OCI-LY7 (cell line): ENCODE results near the gene ACSS2. TPM values are rescaled to one million over a fixed set of nuclear protein-coding genes. Genes with fewer than 3 reads are reported as not detected.

Source experiments
- BruUV-seq: library from RNA; stranded (reverse); fragments of 400-500 nt; replicated peaks from 2 replicates; lab custom pipeline; 2021; lab: Mats Ljungman, UMichigan
- CTCF ChIA-PET: fragments of 300-600 bp; sonication (Branson Sonifier 250); formaldehyde crosslinking; loops from one replicate; lab custom pipeline; 2022; ENCODE audit warnings: antibody characterized with exemption; ENCODE audit not compliant: unreplicated experiment; lab: Charles Lee
- POLR2A ChIA-PET: fragments of 300-600 bp; sonication (Branson Sonifier 250); formaldehyde crosslinking; loops from one replicate; lab custom pipeline; 2022; ENCODE audit warnings: antibody characterized with exemption; lab: Charles Lee
- DNase-seq: peaks from one replicate; pipeline ENCODE4 v3.0.0-alpha.2; 2015; ENCODE audit warnings: low spot score
- H2AFZ ChIP-seq: fragments of 200-600 bp; sonication (generic), shearing (Covaris generic); 2 replicates; pipeline ENCODE4 v1.6.1; 2014; ENCODE audit warnings: mild to moderate bottlenecking, antibody characterized with exemption, low read length, moderate library complexity
- H3K27ac ChIP-seq: fragments of 200-600 bp; sonication (generic); 2 replicates; pipeline ENCODE4 v1.5.1; 2014; ENCODE audit warnings: mixed run types, low read depth, mild to moderate bottlenecking, moderate library complexity, low read length, inconsistent platforms; ENCODE audit not compliant: poor library complexity, severe bottlenecking
- H3K36me3 ChIP-seq: fragments of 200-600 bp; sonication (generic); 2 replicates; pipeline ENCODE4 v1.6.1; 2014; ENCODE audit warnings: mild to moderate bottlenecking, antibody characterized with exemption, low read length, moderate library complexity, mixed read lengths; ENCODE audit not compliant: insufficient read depth
- H3K4me1 ChIP-seq: fragments of 200-600 bp; sonication (generic); 2 replicates; pipeline ENCODE4 v1.5.1; 2014; ENCODE audit warnings: mild to moderate bottlenecking, low read length; ENCODE audit not compliant: insufficient read depth, poor library complexity, severe bottlenecking
- H3K4me2 ChIP-seq: fragments of 200-600 bp; sonication (generic); 2 replicates; pipeline ENCODE4 v1.6.1; 2014; ENCODE audit warnings: mild to moderate bottlenecking, low read length
- H3K4me3 ChIP-seq: fragments of 200-600 bp; sonication (generic); 2 replicates; pipeline ENCODE4 v1.5.1; 2014; ENCODE audit warnings: mild to moderate bottlenecking, low read depth, low read length; ENCODE audit not compliant: poor library complexity, severe bottlenecking
- H3K79me2 ChIP-seq: fragments of 200-600 bp; sonication (generic); 2 replicates; pipeline ENCODE4 v1.6.1; 2016; ENCODE audit warnings: low read depth, mild to moderate bottlenecking, low read length, moderate library complexity, mixed read lengths; ENCODE audit not compliant: insufficient read depth
- H3K9me2 ChIP-seq: fragments of 200-600 bp; sonication (generic); 2 replicates; pipeline ENCODE4 v1.6.1; 2016; ENCODE audit warnings: mild to moderate bottlenecking, low read length, mixed read lengths; ENCODE audit not compliant: insufficient read depth
- H3K9me3 ChIP-seq: fragments of 200-600 bp; sonication (generic); 2 replicates; pipeline ENCODE4 v1.6.1; 2014; ENCODE audit warnings: mild to moderate bottlenecking, mixed run types, low read length, mixed read lengths
- H4K20me1 ChIP-seq: fragments of 200-600 bp; sonication (generic); 2 replicates; pipeline ENCODE4 v1.6.1; 2014; ENCODE audit warnings: mild to moderate bottlenecking, antibody characterized with exemption, low read length, moderate library complexity, mixed read lengths; ENCODE audit not compliant: insufficient read depth
- EZH2phosphoT487 ChIP-seq: fragments of 200-600 bp; sonication (generic); IDR thresholded peaks from 2 replicates; pipeline ENCODE4 v1.6.1; 2018; ENCODE audit warnings: low read depth, borderline replicate concordance, mild to moderate bottlenecking, mixed run types, antibody characterized with exemption, low read length, moderate library complexity, mixed read lengths
- intact Hi-C: fragments of 100-400 bp; cut with micrococcal nuclease; formaldehyde crosslinking; loops from one replicate; pipeline ENCODE4 v1.10.0; 2022; ENCODE audit not compliant: unreplicated experiment
- total RNA-seq, 2 experiments: library from RNA; depleted of rRNA in 1 of 2; stranded (reverse); fragments of >200 nt in 1 of 2; shearing (Covaris generic) in 1 of 2; gene quantifications; 2 replicates each; pipeline ENCODE4 v1.2.3, GENCODE V29; 2014 to 2022
- TF ChIP-seq, protein P1 (sequence below): fragments of 200-600 bp; sonication (generic); conservative IDR thresholded peaks from 2 replicates; pipeline ENCODE4 v1.5.1; 2014; ENCODE audit warnings: mild to moderate bottlenecking, antibody characterized with exemption, low read length, moderate library complexity, mixed read lengths

The ACSS2 gene
- total RNA-seq, 2 experiments from 2014 or later: 18.2 to 21.4 TPM

GRCh38 chr20:34888468-34888867 lies 12.1 kb downstream of the ACSS2 start:
- Histone ChIP-seq H3K36me3 (no peaks in the 10 kb centered on the region; the same call in 1 of the 2 replicates), H3K9me2 (no peaks in the 10 kb centered on the region), H3K4me2 (no peak overlapping the region), H2AFZ (no peak overlapping the region), H3K4me1 (peaks cover 45% of the 10 kb centered on the region), H3K9me3 (no peaks in the 10 kb centered on the region), H3K79me2 (no peaks in the 10 kb centered on the region), H4K20me1 (no peaks in the 10 kb centered on the region), H3K27ac (no peak overlapping the region), H3K4me3 (no peak overlapping the region)
- ChIA-PET CTCF (no interaction called here), POLR2A (interaction anchor here (0.6 to 1.8 kb wide), 6 partner anchors 8 to 998 kb away, joined by 3 to 9 read pairs (median 4); no protein-coding TSS in a partner anchor)
- TF ChIP-seq EZH2phosphoT487: no peak
- TF ChIP-seq, protein P1, sequence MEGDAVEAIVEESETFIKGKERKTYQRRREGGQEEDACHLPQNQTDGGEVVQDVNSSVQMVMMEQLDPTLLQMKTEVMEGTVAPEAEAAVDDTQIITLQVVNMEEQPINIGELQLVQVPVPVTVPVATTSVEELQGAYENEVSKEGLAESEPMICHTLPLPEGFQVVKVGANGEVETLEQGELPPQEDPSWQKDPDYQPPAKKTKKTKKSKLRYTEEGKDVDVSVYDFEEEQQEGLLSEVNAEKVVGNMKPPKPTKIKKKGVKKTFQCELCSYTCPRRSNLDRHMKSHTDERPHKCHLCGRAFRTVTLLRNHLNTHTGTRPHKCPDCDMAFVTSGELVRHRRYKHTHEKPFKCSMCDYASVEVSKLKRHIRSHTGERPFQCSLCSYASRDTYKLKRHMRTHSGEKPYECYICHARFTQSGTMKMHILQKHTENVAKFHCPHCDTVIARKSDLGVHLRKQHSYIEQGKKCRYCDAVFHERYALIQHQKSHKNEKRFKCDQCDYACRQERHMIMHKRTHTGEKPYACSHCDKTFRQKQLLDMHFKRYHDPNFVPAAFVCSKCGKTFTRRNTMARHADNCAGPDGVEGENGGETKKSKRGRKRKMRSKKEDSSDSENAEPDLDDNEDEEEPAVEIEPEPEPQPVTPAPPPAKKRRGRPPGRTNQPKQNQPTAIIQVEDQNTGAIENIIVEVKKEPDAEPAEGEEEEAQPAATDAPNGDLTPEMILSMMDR: no peak
- DNase-seq: no peak
- BruUV-seq: no TSS peak
- intact Hi-C loops: no loop called here

- H3K9me2 ChIP-seq: no peaks in the 10 kb centered on the region
- H3K4me2 ChIP-seq: no peak overlapping the region
- POLR2A ChIA-PET: interaction anchor here (0.6 to 0.7 kb wide), 3 partner anchors 17 to 29 kb away, joined by 3 to 6 read pairs (median 5); no protein-coding TSS in a partner anchor
- H4K20me1 ChIP-seq: no peaks in the 10 kb centered on the region
- H3K9me3 ChIP-seq: no peaks in the 10 kb centered on the region
- H3K79me2 ChIP-seq: no peaks in the 10 kb centered on the region
- no peak overlapping the region for H3K27ac ChIP-seq
- no peak for DNase-seq
- intact Hi-C loops: no loop called here
- H3K4me1 ChIP-seq: peaks cover 35% of the 10 kb centered on the region
- no TSS peak for BruUV-seq
- H3K36me3 ChIP-seq: no peaks in the 10 kb centered on the region; the same call in 1 of the 2 replicates
- no peak overlapping the region for H2AFZ ChIP-seq
- no peak for TF ChIP-seq EZH2phosphoT487
- TF ChIP-seq, protein P1: no peak
- CTCF ChIA-PET: no interaction called here
- no peak overlapping the region for H3K4me3 ChIP-seq
Measured at GRCh38 chr20:34891166-34892062, 15.0 kb downstream of the ACSS2 start.

DNA sequence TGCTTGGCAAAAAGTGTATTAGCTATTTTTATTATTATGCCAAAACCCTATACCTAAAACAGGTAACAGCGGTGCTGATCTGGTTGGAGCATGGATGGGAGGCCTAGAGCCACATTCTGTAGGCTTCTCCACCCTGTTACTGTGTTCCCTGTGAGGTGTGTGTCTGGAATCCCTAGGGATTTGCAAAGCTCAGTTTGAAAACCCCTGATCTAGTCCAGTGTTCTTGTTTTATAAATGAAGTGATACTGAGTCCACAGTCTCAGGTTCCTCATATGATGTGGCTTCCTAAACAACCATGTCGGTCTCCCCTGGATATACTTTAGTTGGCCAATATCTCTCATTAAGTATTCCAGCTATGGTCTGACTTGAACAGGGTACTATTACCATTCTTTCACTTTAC lies 16.3 kb downstream of the ACSS2 start:
- Histone ChIP-seq H3K27ac (no peak overlapping the region), H2AFZ (no peak overlapping the region), H3K36me3 (no peaks in the 10 kb centered on the region; the same call in 1 of the 2 replicates), H4K20me1 (no peaks in the 10 kb centered on the region), H3K4me2 (no peak overlapping the region), H3K79me2 (no peaks in the 10 kb centered on the region), H3K9me2 (no peaks in the 10 kb centered on the region), H3K4me3 (no peak overlapping the region), H3K9me3 (no peaks in the 10 kb centered on the region), H3K4me1 (peaks cover 23% of the 10 kb centered on the region)
- intact Hi-C loops: no loop called here
- ChIA-PET CTCF (no interaction called here), POLR2A (interaction anchor here (0.6 kb wide), 1 partner anchor 249 kb away, joined by 3 read pairs; no protein-coding TSS in a partner anchor)
- no peak for TF ChIP-seq EZH2phosphoT487
- TF ChIP-seq, protein P1: no peak
- no peak for DNase-seq
- BruUV-seq: no TSS peak
